Lung (tissue), 16 donors: ENCODE data around the gene XKR8. TPM values are rescaled to one million over a fixed set of nuclear protein-coding genes. Genes with fewer than 3 reads are reported as not detected.

Experiments
- ATAC-seq: fragments of 200-7000 bp; cut with Tn5 transposase; one replicate; pipeline ENCODE4 v1.9.1; 2020; ENCODE audit warnings: moderate number of reproducible peaks; ENCODE audit not compliant: insufficient read depth, low FRiP score
- DNase-seq, 3 donors: peaks; one replicate each; pipeline ENCODE4 v3.0.0-alpha.2; 2013 to 2017
- H3K27ac ChIP-seq, 2 donors: one replicate each; pipeline ENCODE4 v1.5.1; 2013; ENCODE audit warnings: mild to moderate bottlenecking in 2 of 2, moderate library complexity in 2 of 2, control low read depth in 1 of 2, inconsistent platforms in 1 of 2, low read depth in 1 of 2, low read length in 1 of 2
- H3K27me3 ChIP-seq, 3 donors: one replicate each; pipeline ENCODE4 v1.5.1; 2013; ENCODE audit warnings: low read length in 2 of 3; ENCODE audit not compliant: control insufficient read depth in 3 of 3, insufficient read depth in 3 of 3
- H3K36me3 ChIP-seq, 4 donors: one replicate each; pipeline ENCODE4 v1.5.1; 2013; ENCODE audit warnings: low read length in 4 of 4, mild to moderate bottlenecking in 1 of 4, moderate library complexity in 1 of 4; ENCODE audit not compliant: control insufficient read depth in 4 of 4, insufficient read depth in 4 of 4
- H3K4me1 ChIP-seq, 5 donors: one replicate each; pipeline ENCODE4 v1.5.1; 2013; ENCODE audit warnings: low read length in 5 of 5, mild to moderate bottlenecking in 2 of 5, moderate library complexity in 1 of 5; ENCODE audit not compliant: control insufficient read depth in 5 of 5, insufficient read depth in 5 of 5
- H3K4me3 ChIP-seq: one replicate; pipeline ENCODE4 v1.5.1; 2013; ENCODE audit warnings: mild to moderate bottlenecking, control low read depth, moderate library complexity
- H3K9ac ChIP-seq, 2 donors: one replicate each; pipeline ENCODE4 v1.5.1; 2013; ENCODE audit warnings: low read length in 2 of 2, control low read depth in 1 of 2; ENCODE audit not compliant: insufficient read depth in 1 of 2
- H3K9me3 ChIP-seq, 4 donors: one replicate each; pipeline ENCODE4 v1.5.1; 2013; ENCODE audit warnings: low read length in 3 of 4, mild to moderate bottlenecking in 1 of 4, moderate library complexity in 1 of 4; ENCODE audit not compliant: control insufficient read depth in 4 of 4, insufficient read depth in 3 of 4
- CTCF ChIP-seq: IDR thresholded peaks from 2 replicates; pipeline ENCODE4 v1.5.1; 2012; ENCODE audit warnings: mild to moderate bottlenecking; ENCODE audit errors: control extremely low read depth, extremely low read depth
- WGBS, 2 donors: extraction: QIAGEN DNeasy Blood & Tissue Kit; methylation state at CpG; one replicate each; pipeline ENCODE4 v1.1.7; 2013; 5-methylcytosine and 5-hydroxymethylcytosine counted together
- long read RNA-seq, 5 donors: transcript quantifications; one replicate each; lab custom pipeline, GENCODE V29; 2026
- polyA plus RNA-seq, 2 donors: library from polyadenylated mRNA; stranded (reverse); fragments of 200-250 nt; gene quantifications; one replicate each; pipeline ENCODE4 v1.2.1, GENCODE V29; 2013
- total RNA-seq, 2 donors: library from RNA; depleted of rRNA in 1 of 2; stranded (reverse); fragments of >200 nt in 1 of 2; gene quantifications; one replicate each; pipeline ENCODE4 v1.2.1, GENCODE V29; 2014 to 2021
- donor health status: control.
- donor health status: control.
- donor health status: Bipolar disorder and iron deficiency.
- donor health status: healthy.
- donor health status: DM: yes; HTN: yes; CAD: no.

The XKR8 gene
- 1 to 10 TPM; 4.6 to 8.4 TPM for total RNA-seq
- 10 to 100 TPM in 1 of 2 donors, 1 to 10 TPM in 1; 6.0 to 11.5 TPM for polyA plus RNA-seq
- long read RNA-seq, donor 1, partial matches to known transcripts, result 0 of 3 reads
- long read RNA-seq, donor 1, other reads (novel, unspliced or antisense), result 0 of 3 reads
- long read RNA-seq, donor 2, partial matches to known transcripts, result 0 of 4 reads
- long read RNA-seq, donor 2, other reads (novel, unspliced or antisense), result 0 of 4 reads
- long read RNA-seq, donor 3, transcript XKR8-201 (3 exons, 2,692 nt), result major isoform, 5 of 5 reads
- long read RNA-seq, donor 3, partial matches to known transcripts, result 0 of 5 reads
- long read RNA-seq, donor 3, other reads (novel, unspliced or antisense), result 0 of 5 reads
- long read RNA-seq, donor 4, partial matches to known transcripts, result 0 of 1 reads
- long read RNA-seq, donor 4, other reads (novel, unspliced or antisense), result 0 of 1 reads
- long read RNA-seq, donor 5, partial matches to known transcripts, result 0 of 1 reads
- long read RNA-seq, donor 5, other reads (novel, unspliced or antisense), result 0 of 1 reads

- H3K4me3 ChIP-seq, result peak within 1 kb of the TSS; percentile 67
- H3K9ac ChIP-seq, result peak within 1 kb of the TSS; percentile 82 to 86
- peak; percentile 42 for TF ChIP-seq CTCF
- H3K36me3 ChIP-seq, result peaks cover 0 to 12% (median 2%) of the 10 kb centered on the region in 4 donors
- H3K27me3 ChIP-seq, result no peaks in the 10 kb centered on the region
- DNase-seq (peak; percentile 86 to 93 (median 87)), ATAC-seq (peak; percentile 95)
- H3K4me1 ChIP-seq, result peaks cover 0 to 16% (median 5%) of the 10 kb centered on the region in 5 donors
- H3K9me3 ChIP-seq, result no peaks in the 10 kb centered on the region
- peak within 1 kb of the TSS; percentile 86 to 97 for H3K27ac ChIP-seq
- WGBS, 2 donors, result 5 to 6% methylated on average over 39 to 68 of the region's 68 CpGs
These were observed at the start of gene XKR8 for GRCh38 chr1:27959792-27960603. Gene XKR8, plus strand, starts transcription at chr1:27959973. Its CDS starts 97 bp downstream, at chr1:27960070.

- H3K4me1 ChIP-seq, result peaks cover 0 to 8% (median 4%) of the 10 kb centered on the region in 5 donors
- H3K27me3 ChIP-seq, result no peaks in the 10 kb centered on the region
- ATAC-seq (no peak), DNase-seq (no peak)
- WGBS, 2 donors, result 87 to 95% methylated on average over 1 of the region's 1 CpG
- TF ChIP-seq CTCF, result no peak
- peaks cover 7 to 15% (median 8%) of the 10 kb centered on the region in 4 donors for H3K36me3 ChIP-seq
- H3K4me3 ChIP-seq, result no peak overlapping the region
- peaks cover 0 to 3% (median 1%) of the 10 kb centered on the region in 4 donors for H3K9me3 ChIP-seq
- no peak overlapping the region for H3K27ac ChIP-seq
- no peak overlapping the region for H3K9ac ChIP-seq
These were observed 47.3 kb upstream of the XKR8 start for GRCh38 chr1:27912429-27912828.

GRCh38 chr1:27915082-27915575, 44.6 kb upstream of the XKR8 start:
- Histone ChIP-seq H3K9ac (no peak overlapping the region), H3K27me3 (peaks cover 0 to 2% (median 0%) of the 10 kb centered on the region in 3 donors), H3K27ac (peak overlapping the region in 1 of 2 donors; percentile 86), H3K36me3 (peaks cover 0 to 6% (median 2%) of the 10 kb centered on the region in 4 donors), H3K4me3 (no peak overlapping the region), H3K9me3 (peaks cover 0 to 3% (median 1%) of the 10 kb centered on the region in 4 donors), H3K4me1 (peaks cover 0 to 4% (median 3%) of the 10 kb centered on the region in 5 donors)
- peak in 1 of 3 donors; percentile 7 for DNase-seq
- no peak for TF ChIP-seq CTCF
- ATAC-seq, result no peak
- WGBS, 2 donors, result 60 to 67% methylated on average over 7 of the region's 7 CpGs
